ENCODE results near the gene UGP2.

Gene UGP2

GRCh38 chr2:63851691-63852311 lies 10.1 kb downstream of the UGP2 start:
- Histone ChIP-seq H3K9me3 (ENCODE audit: control insufficient read depth, low read length) (no peaks in the 10 kb centered on the region), H3K27ac (peak overlapping the region; percentile 30), H3K9ac (no peak overlapping the region), H3K36me3 (ENCODE audit: control insufficient read depth, insufficient read depth, low read length) (no peaks in the 10 kb centered on the region), H3K4me1 (peaks cover 33% of the 10 kb centered on the region), H3K79me2 (peaks cover 15% of the 10 kb centered on the region), H3K27me3 (ENCODE audit: control insufficient read depth, insufficient read depth, low read length) (no peaks in the 10 kb centered on the region), H3K4me2 (ENCODE audit: low read length) (no peak overlapping the region), H2AFZ (no peak overlapping the region), H3K4me3 (ENCODE audit: low read depth, low read length) (no peak overlapping the region)
- no peak for TF ChIP-seq CTCF (IDR thresholded peaks at IDR 0.05)

GRCh38 chr2:63853527-63854310 lies 12.0 kb downstream of the UGP2 start:
- Histone ChIP-seq H3K4me1 (peaks cover 32% of the 10 kb centered on the region), H3K9ac (no peak overlapping the region), H3K27ac (peak overlapping the region; percentile 2), H3K27me3 (ENCODE audit: control insufficient read depth, insufficient read depth, low read length) (no peaks in the 10 kb centered on the region), H3K79me2 (peaks cover 6% of the 10 kb centered on the region), H2AFZ (no peak overlapping the region), H3K4me3 (ENCODE audit: low read depth, low read length) (no peak overlapping the region), H3K36me3 (ENCODE audit: control insufficient read depth, insufficient read depth, low read length) (no peaks in the 10 kb centered on the region), H3K4me2 (ENCODE audit: low read length) (peak overlapping the region; percentile 4), H3K9me3 (ENCODE audit: control insufficient read depth, low read length) (no peaks in the 10 kb centered on the region)
- no peak for TF ChIP-seq CTCF (IDR thresholded peaks at IDR 0.05)

GRCh38 chr2:63855418-63856302 lies 14.0 kb downstream of the UGP2 start:
- Histone ChIP-seq H3K4me2 (ENCODE audit: low read length) (peak overlapping the region; percentile 44), H3K79me2 (peaks cover 6% of the 10 kb centered on the region), H3K36me3 (ENCODE audit: control insufficient read depth, insufficient read depth, low read length) (no peaks in the 10 kb centered on the region), H3K4me3 (ENCODE audit: low read depth, low read length) (no peak overlapping the region), H2AFZ (no peak overlapping the region), H3K4me1 (peaks cover 26% of the 10 kb centered on the region), H3K9me3 (ENCODE audit: control insufficient read depth, low read length) (no peaks in the 10 kb centered on the region), H3K9ac (no peak overlapping the region), H3K27ac (no peak overlapping the region), H3K27me3 (ENCODE audit: control insufficient read depth, insufficient read depth, low read length) (no peaks in the 10 kb centered on the region)
- no peak for TF ChIP-seq CTCF (IDR thresholded peaks at IDR 0.05)

GRCh38 chr2:63856303-63856603 lies 14.6 kb downstream of the UGP2 start:
- no peaks in the 10 kb centered on the region for H3K36me3 ChIP-seq (ENCODE audit: control insufficient read depth, insufficient read depth, low read length)
- H2AFZ ChIP-seq = no peak overlapping the region
- TF ChIP-seq CTCF (IDR thresholded peaks at IDR 0.05) = no peak
- no peak overlapping the region for H3K9ac ChIP-seq
- no peak overlapping the region for H3K27ac ChIP-seq
- no peaks in the 10 kb centered on the region for H3K9me3 ChIP-seq (ENCODE audit: control insufficient read depth, low read length)
- peaks cover 26% of the 10 kb centered on the region for H3K4me1 ChIP-seq
- H3K4me2 ChIP-seq (ENCODE audit: low read length) = peak overlapping the region; percentile 44
- H3K79me2 ChIP-seq = peaks cover 6% of the 10 kb centered on the region
- no peak overlapping the region for H3K4me3 ChIP-seq (ENCODE audit: low read depth, low read length)
- no peaks in the 10 kb centered on the region for H3K27me3 ChIP-seq (ENCODE audit: control insufficient read depth, insufficient read depth, low read length)
